IgD-negative memory B cell (primary cell): Measurements from ENCODE around the gene PRKAG2. TPM values are rescaled to one million over a fixed set of nuclear protein-coding genes. Genes with fewer than 3 reads are reported as not detected.

Experiments
- H3K27ac Mint-ChIP-seq, 3 donors: one replicate each; pipeline ENCODE4 v1.8.0; 2020 to 2022; ENCODE audit warnings: mild to moderate bottlenecking in 3 of 3, mixed read lengths in 3 of 3, moderate library complexity in 1 of 3
- H3K27me3 Mint-ChIP-seq: one replicate; pipeline ENCODE4 v1.8.0; 2021; ENCODE audit warnings: mixed read lengths
- H3K36me3 Mint-ChIP-seq: one replicate; pipeline ENCODE4 v1.8.0; 2020; ENCODE audit warnings: mild to moderate bottlenecking, mixed read lengths
- H3K4me1 Mint-ChIP-seq, 3 donors: one replicate each; pipeline ENCODE4 v1.8.0; 2020 to 2022; ENCODE audit warnings: mixed read lengths in 3 of 3, mild to moderate bottlenecking in 1 of 3
- H3K4me3 Mint-ChIP-seq, 4 donors: one replicate each; pipeline ENCODE4 v1.8.0; 2020 to 2022; ENCODE audit warnings: mild to moderate bottlenecking in 4 of 4, mixed read lengths in 4 of 4, moderate library complexity in 3 of 4
- H3K9me3 Mint-ChIP-seq, 3 donors: one replicate each; pipeline ENCODE4 v1.8.0; 2020 to 2021; ENCODE audit warnings: mixed read lengths in 3 of 3, mild to moderate bottlenecking in 1 of 3
- polyA plus RNA-seq: library from polyadenylated mRNA; unstranded; fragments of 300-500 nt; fragmentation: Illumina TruSeq; gene quantifications from one replicate; pipeline ENCODE4 v1.2.3, GENCODE V29; 2021

PRKAG2 gene
- polyA plus RNA-seq, 1 donor from 2014 or later: 21.3 TPM

DNA sequence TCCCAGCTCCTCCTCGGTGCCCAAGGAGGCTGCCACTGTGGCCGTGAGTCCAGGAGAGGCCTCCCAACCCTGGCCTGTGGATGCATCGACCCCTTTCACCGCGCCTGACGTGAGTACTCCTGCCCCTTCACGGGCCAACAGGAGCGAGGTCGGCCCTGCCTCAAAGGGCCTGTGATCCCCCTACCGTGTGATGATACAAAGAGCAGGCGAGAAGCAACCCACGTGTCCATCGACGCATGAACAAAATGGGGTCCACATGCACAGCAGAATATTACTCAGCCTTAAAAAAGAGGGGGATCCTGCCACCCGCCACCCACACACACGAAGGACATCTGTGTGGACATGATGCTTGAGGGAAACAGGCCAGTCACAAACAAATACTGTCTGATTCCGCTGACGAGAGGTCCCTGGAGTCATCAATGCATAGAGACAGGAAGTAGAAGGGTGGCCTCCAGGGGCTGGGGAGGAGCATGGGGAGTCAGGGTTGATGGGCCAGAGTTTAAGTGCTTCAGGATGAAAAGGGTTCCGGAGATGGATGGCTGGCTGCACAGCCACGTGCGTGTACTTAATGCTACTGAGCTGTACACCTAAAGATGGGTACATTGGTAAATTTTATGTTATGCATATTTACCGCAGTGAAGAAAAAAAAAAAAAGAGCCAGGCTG lies 151.9 kb downstream of the PRKAG2 start:
- Mint-ChIP-seq H3K27ac (peak overlapping the region in 1 of 3 donors; percentile 78), H3K36me3 (peaks cover 4% of the 10 kb centered on the region), H3K27me3 (no peaks in the 10 kb centered on the region), H3K4me3 (peak overlapping the region in 2 of 4 donors; percentile 47 to 78), H3K9me3 (no peaks in the 10 kb centered on the region), H3K4me1 (peaks cover 21 to 30% (median 21%) of the 10 kb centered on the region in 3 donors)

- no peaks in the 10 kb centered on the region for H3K27me3 Mint-ChIP-seq
- peak overlapping the region in 1 of 4 donors; percentile 47 for H3K4me3 Mint-ChIP-seq
- peaks cover 21 to 30% (median 21%) of the 10 kb centered on the region in 3 donors for H3K4me1 Mint-ChIP-seq
- H3K36me3 Mint-ChIP-seq: peaks cover 4% of the 10 kb centered on the region
- H3K27ac Mint-ChIP-seq: no peak overlapping the region
- no peaks in the 10 kb centered on the region for H3K9me3 Mint-ChIP-seq
Observed at GRCh38 chr7:151724250-151724915, 152.5 kb downstream of the PRKAG2 start.

GRCh38 chr7:151723321-151723720 lies 153.6 kb downstream of the PRKAG2 start:
- Mint-ChIP-seq H3K36me3 (peaks cover 6% of the 10 kb centered on the region), H3K4me1 (peaks cover 16 to 26% (median 21%) of the 10 kb centered on the region in 3 donors), H3K27ac (no peak overlapping the region), H3K27me3 (no peaks in the 10 kb centered on the region), H3K9me3 (no peaks in the 10 kb centered on the region), H3K4me3 (no peak overlapping the region)

DNA sequence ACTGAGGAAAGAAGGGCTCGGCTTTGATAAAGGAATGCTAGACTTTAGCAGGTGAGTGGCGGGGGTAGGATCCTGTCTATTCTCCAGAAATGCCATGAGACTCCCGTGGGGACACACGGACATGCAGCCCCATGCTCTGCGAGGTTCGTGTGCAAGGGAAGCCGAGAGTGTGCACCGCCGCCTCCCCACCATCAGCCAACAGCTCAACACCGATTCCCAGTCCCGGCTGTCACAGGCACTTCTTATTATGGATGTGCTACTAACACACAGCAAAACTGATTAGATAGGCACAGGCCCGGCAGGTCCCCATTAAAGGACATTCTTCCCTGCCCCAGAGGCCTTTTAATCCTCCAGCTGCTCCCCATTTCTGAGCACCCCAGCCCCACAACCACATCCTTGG lies 154.4 kb downstream of the PRKAG2 start:
- Mint-ChIP-seq H3K27ac (no peak overlapping the region), H3K4me3 (no peak overlapping the region), H3K4me1 (peaks cover 13 to 20% (median 16%) of the 10 kb centered on the region in 3 donors), H3K36me3 (peaks cover 9% of the 10 kb centered on the region), H3K9me3 (no peaks in the 10 kb centered on the region), H3K27me3 (no peaks in the 10 kb centered on the region)

- no peak overlapping the region for H3K4me3 Mint-ChIP-seq
- no peaks in the 10 kb centered on the region for H3K9me3 Mint-ChIP-seq
Observed at GRCh38 chr7:151721694-151722093, 155.2 kb downstream of the PRKAG2 start.

GRCh38 chr7:151721236-151721635 lies 155.7 kb downstream of the PRKAG2 start:
- Mint-ChIP-seq H3K9me3 (no peaks in the 10 kb centered on the region), H3K36me3 (peaks cover 9% of the 10 kb centered on the region), H3K27ac (no peak overlapping the region), H3K4me3 (no peak overlapping the region), H3K4me1 (peaks cover 8 to 15% (median 15%) of the 10 kb centered on the region in 3 donors), H3K27me3 (no peaks in the 10 kb centered on the region)

More at GRCh38 chr7:151721694-151722093, 155.2 kb downstream of the PRKAG2 start:
- peaks cover 13 to 20% (median 16%) of the 10 kb centered on the region in 3 donors for H3K4me1 Mint-ChIP-seq
- no peaks in the 10 kb centered on the region for H3K27me3 Mint-ChIP-seq
- peaks cover 9% of the 10 kb centered on the region for H3K36me3 Mint-ChIP-seq
- H3K27ac Mint-ChIP-seq: peak overlapping the region in 1 of 3 donors; percentile 72

DNA sequence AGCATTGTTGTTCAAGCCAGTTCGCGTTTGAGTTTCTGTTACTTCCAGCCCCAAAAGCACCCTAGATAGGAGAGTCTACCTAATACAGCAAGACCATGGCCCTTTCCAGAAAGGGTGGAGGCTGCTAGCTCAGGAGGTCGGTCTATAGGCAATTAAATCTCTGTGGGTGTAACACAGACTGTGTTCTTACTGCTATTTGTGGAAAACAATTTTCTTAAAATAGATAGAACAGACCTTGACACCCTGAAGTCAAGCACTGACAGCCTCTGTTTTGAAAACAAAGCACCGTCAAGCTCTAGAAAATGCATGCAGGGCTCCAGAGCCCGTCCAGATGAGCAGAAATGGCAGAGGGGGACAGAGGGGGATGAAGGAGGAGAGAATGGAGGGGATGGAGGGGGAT lies 156.6 kb downstream of the PRKAG2 start:
- Mint-ChIP-seq H3K9me3 (no peaks in the 10 kb centered on the region), H3K36me3 (peaks cover 9% of the 10 kb centered on the region), H3K4me3 (no peak overlapping the region), H3K27me3 (no peaks in the 10 kb centered on the region), H3K27ac (peak overlapping the region in 1 of 3 donors; percentile 59), H3K4me1 (peaks cover 4 to 14% (median 6%) of the 10 kb centered on the region in 3 donors)

DNA sequence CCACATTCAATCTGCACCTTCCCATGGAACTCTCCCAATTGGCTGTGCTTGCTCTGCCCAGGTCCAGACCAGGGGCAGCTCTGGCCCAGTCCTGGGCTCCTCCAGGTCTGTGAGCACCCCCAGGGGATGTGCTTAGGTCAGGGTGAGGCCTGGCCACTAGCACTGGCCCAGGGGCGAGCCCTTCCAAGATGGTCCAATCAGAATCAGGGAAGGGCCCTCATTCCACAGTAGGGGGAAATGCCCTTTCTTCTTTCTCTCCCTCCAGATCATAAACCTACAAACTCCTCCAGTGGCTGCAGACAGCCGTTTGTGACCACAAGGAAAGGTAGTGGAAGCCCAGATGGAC lies 157.0 kb downstream of the PRKAG2 start:
- H3K27me3 Mint-ChIP-seq: no peaks in the 10 kb centered on the region
- H3K9me3 Mint-ChIP-seq: no peaks in the 10 kb centered on the region
- H3K4me3 Mint-ChIP-seq: no peak overlapping the region
- H3K27ac Mint-ChIP-seq: peak overlapping the region in 1 of 3 donors; percentile 59
- peaks cover under 1 to 10% (median 2%) of the 10 kb centered on the region in 3 donors for H3K4me1 Mint-ChIP-seq
- H3K36me3 Mint-ChIP-seq: peaks cover 9% of the 10 kb centered on the region

DNA sequence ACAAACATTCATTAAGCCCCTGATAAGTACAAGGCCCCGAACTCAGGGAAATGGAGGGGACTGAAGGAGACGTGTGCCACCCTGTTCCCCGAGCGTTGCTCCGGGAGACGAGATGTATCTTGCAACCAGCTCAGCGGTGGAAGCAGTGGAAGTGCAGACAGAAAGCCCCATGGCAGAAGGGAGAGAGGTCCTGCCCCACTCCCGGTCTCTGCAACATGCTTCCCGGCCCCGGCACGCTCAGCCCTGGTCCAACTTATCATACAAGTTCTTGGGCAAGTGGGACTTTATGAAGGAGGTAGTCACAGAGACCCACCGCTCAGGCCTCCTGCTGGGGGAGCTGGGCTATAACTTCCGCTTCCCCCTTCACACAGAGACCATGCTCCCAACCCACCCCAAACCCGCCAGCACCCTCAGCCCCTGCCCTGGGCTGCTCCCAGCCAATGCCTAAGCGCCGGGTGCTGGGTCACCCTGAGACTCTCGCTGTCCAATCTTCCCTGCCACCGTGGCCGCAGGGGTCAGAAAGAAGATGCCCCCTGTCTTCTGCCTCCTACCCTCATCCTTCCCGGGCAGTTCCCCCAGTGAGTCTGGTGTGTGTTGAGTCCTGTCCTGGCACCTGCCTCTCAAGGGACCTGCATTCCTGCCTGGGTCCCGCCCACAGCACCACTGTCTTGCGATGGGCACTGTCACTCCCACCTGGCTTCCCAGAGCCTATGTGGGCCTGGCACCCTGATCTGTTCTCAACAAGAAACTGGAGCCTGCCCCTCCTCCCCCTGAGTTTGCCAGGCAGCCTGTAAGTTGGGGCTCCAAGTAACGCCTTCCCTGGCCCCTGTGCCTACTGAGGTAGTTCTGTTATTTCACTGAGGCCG lies 157.7 kb downstream of the PRKAG2 start:
- Mint-ChIP-seq H3K36me3 (peaks cover 10% of the 10 kb centered on the region), H3K9me3 (no peaks in the 10 kb centered on the region), H3K4me3 (no peak overlapping the region), H3K4me1 (peaks cover 0 to 12% (median 3%) of the 10 kb centered on the region in 3 donors), H3K27me3 (no peaks in the 10 kb centered on the region), H3K27ac (peak overlapping the region in 1 of 3 donors; percentile 63)

DNA sequence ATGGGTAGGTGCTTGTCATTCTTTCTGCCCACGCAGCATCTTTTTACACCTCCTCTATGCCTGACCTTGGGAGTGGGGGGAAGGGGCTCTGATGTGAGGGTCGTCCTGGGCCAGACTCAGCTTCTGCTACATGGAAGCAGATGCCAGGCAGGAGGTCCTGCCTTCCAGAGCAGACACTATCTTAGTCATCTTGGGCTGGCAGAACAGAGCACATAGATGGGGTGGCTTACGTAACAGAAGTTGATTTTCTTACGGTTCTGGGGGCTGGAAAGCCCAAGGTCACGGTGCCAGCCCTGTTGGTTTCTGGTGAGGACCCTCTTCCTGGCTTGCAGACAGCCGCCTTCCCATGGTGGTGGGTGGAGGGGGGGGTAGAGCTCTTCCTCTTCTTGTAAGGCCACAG lies 159.0 kb downstream of the PRKAG2 start:
- Mint-ChIP-seq H3K27ac (peak overlapping the region in 1 of 3 donors; percentile 59), H3K36me3 (peaks cover 10% of the 10 kb centered on the region), H3K27me3 (no peaks in the 10 kb centered on the region), H3K9me3 (no peaks in the 10 kb centered on the region), H3K4me3 (no peak overlapping the region), H3K4me1 (peaks cover 5 to 16% (median 11%) of the 10 kb centered on the region in 3 donors)

GRCh38 chr7:151717415-151717814 lies 159.5 kb downstream of the PRKAG2 start:
- Mint-ChIP-seq H3K9me3 (no peaks in the 10 kb centered on the region), H3K27ac (peak overlapping the region in 1 of 3 donors; percentile 40), H3K4me3 (no peak overlapping the region), H3K36me3 (peaks cover 8% of the 10 kb centered on the region), H3K4me1 (peaks cover 5 to 21% (median 15%) of the 10 kb centered on the region in 3 donors), H3K27me3 (no peaks in the 10 kb centered on the region)

DNA sequence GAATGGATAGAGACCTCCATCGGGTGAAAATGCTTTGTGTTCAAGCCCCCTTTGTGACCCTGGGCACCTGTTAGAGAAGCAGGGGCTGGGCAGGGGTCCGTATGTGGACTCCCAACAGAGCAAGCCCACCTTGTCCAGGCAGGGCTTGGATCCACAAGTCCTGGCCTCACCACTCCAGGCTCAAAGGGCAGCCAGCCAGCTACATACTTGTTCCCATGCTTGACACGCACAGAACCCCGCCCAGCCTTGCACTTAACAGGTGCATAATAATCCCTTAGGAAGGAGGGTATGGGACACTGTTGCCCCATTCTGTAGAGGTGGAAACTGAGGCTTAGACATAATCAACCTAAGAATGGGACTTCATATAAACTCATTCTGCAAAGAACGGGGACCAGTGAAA lies 160.6 kb downstream of the PRKAG2 start:
- Mint-ChIP-seq H3K36me3 (peaks cover 8% of the 10 kb centered on the region), H3K27ac (no peak overlapping the region), H3K27me3 (no peaks in the 10 kb centered on the region), H3K4me1 (peaks cover 5 to 25% (median 15%) of the 10 kb centered on the region in 3 donors), H3K4me3 (no peak overlapping the region), H3K9me3 (no peaks in the 10 kb centered on the region)

DNA sequence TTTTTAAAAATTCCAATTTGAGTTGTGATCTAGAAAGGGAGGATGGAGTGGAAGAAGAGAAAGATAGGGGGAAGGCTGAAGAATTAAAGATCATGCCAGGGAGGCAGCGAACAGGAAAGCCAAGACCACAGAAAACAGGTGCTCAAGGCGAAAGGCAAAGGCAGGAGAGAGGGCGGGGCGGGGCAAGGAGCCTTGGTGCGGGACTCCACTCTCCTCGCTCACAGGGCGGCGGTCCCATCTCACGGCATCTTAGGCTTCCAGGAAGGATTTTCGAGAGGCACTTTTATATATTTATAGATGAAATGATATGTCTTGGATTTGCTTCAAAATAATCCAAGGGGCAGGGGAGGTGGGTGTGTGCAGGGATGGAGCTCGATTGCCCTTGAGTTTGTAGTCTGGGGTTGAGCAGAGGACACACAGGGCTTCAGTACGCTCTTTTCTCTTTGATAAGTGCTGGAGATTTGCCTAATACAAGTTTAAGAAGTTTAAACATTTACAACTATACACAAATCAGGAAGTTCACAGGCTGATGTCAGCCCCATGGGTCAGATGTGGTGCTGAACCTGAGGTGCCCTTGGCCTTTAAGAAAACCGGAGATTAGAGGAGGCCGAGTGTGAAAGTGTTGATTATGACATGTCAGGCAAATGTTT lies 161.1 kb downstream of the PRKAG2 start:
- no peaks in the 10 kb centered on the region for H3K9me3 Mint-ChIP-seq
- H3K36me3 Mint-ChIP-seq: peaks cover 8% of the 10 kb centered on the region
- no peaks in the 10 kb centered on the region for H3K27me3 Mint-ChIP-seq
- H3K27ac Mint-ChIP-seq: no peak overlapping the region
- peaks cover 5 to 25% (median 15%) of the 10 kb centered on the region in 3 donors for H3K4me1 Mint-ChIP-seq
- H3K4me3 Mint-ChIP-seq: peak overlapping the region in 1 of 4 donors; percentile 4

DNA sequence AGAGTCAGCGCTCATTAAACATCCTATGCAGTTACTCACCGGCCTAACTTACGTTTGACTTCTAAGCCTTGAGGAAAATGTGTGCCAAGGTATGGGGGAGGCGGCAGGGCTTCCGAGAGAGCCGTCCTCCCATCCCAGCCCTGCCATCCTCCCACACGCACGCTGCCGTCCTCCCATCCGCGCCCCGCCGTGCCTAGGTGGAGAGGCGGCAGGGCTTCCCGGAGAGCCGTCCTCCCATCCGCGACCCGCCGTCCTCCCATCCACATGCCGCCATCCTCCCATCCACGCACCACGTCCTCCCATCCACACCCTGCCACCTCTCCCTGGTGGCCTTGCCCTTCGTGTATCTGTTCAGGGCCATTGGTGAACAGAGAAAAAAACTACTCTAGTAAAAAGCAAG lies 162.7 kb downstream of the PRKAG2 start:
- no peaks in the 10 kb centered on the region for H3K27me3 Mint-ChIP-seq
- H3K27ac Mint-ChIP-seq: no peak overlapping the region
- peaks cover 8% of the 10 kb centered on the region for H3K36me3 Mint-ChIP-seq
- no peaks in the 10 kb centered on the region for H3K9me3 Mint-ChIP-seq
- peak overlapping the region in 2 of 4 donors; percentile 6 to 74 for H3K4me3 Mint-ChIP-seq
- H3K4me1 Mint-ChIP-seq: peaks cover 5 to 26% (median 17%) of the 10 kb centered on the region in 3 donors

DNA sequence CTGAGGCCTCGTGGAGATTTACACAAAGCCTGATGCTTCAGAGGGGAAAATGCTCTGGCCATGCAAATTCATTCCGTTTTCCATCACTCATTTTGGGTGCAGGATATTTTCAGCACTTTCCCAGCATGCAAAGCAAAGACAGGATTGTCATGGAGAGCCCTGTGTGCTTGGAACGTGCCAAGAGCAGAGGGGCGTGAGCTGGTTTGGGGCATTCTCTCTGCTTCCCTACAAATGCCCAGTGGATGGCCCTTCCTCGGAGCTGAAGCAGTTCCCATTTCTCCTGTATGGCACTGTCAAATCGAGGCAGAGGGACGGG lies 164.1 kb downstream of the PRKAG2 start:
- Mint-ChIP-seq H3K27me3 (no peaks in the 10 kb centered on the region), H3K4me1 (peaks cover 5 to 25% (median 17%) of the 10 kb centered on the region in 3 donors), H3K27ac (no peak overlapping the region), H3K9me3 (no peaks in the 10 kb centered on the region), H3K36me3 (peaks cover 3% of the 10 kb centered on the region), H3K4me3 (no peak overlapping the region)
